GM12878 (cell line): ENCODE measurements around the gene SLC35E3. TPM values are rescaled to one million over a fixed set of nuclear protein-coding genes. Genes with fewer than 3 reads are reported as not detected.

ENCODE experiments used
- ATAC-seq: fragments of 200-7000 bp; cut with Tn5 transposase; 3 replicates; pipeline ENCODE4 v1.9.1; 2020; ENCODE audit warnings: mild to moderate bottlenecking, moderate library complexity
- BruUV-seq: library from RNA; stranded (reverse); fragments of 400-500 nt; replicated peaks from 2 replicates; lab custom pipeline; 2021; lab: Mats Ljungman, UMichigan
- CTCF ChIA-PET: fragments of 300-600 bp; sonication (Branson Sonifier 250); formaldehyde crosslinking; extraction: SDS; loops from one replicate; lab custom pipeline; 2021; ENCODE audit warnings: inconsistent platforms; lab: Yijun Ruan, JAX
- POLR2A ChIA-PET: fragments of 350-600 bp; formaldehyde crosslinking; extraction: SDS; loops from one replicate; lab custom pipeline; 2021; ENCODE audit warnings: inconsistent platforms; lab: Charles Lee
- RAD21 ChIA-PET: fragments of 300-600 bp; sonication (Branson Sonifier 250); formaldehyde crosslinking; loops from one replicate; lab custom pipeline; 2023; ENCODE audit warnings: antibody characterized with exemption; ENCODE audit not compliant: unreplicated experiment; lab: Charles Lee
- SMC1A ChIA-PET: fragments of 300-600 bp; sonication (Branson Sonifier 250); formaldehyde crosslinking; loops from one replicate; lab custom pipeline; 2023; ENCODE audit not compliant: unreplicated experiment, uncharacterized antibody; lab: Charles Lee
- DNase-seq: peaks from one replicate; pipeline ENCODE4 v3.0.0-alpha.2; 2011; ENCODE audit warnings: low read depth, low spot score
- FAIRE-seq: peaks from 3 replicates; lab custom pipeline; 2011; peaks lifted over from hg19 to GRCh38; lab: Jason Lieb, UNC
- H2AFZ ChIP-seq: 2 replicates; pipeline ENCODE4 v1.6.0; 2011; ENCODE audit warnings: low read depth, low read length, control low read depth; ENCODE audit not compliant: control insufficient read depth
- H3K27ac ChIP-seq: 2 replicates; pipeline ENCODE4 v1.5.1; 2011; ENCODE audit warnings: control low read depth; ENCODE audit not compliant: control insufficient read depth, insufficient read depth
- H3K27me3 ChIP-seq, 2 experiments: replicated peaks in 1 of 2; 2 replicates each; pipeline versions ENCODE4 v1.6.0 to v1.6.1; 2011; ENCODE audit warnings: low read length in 1 of 2; ENCODE audit not compliant: control insufficient read depth in 2 of 2, insufficient read depth in 2 of 2
- H3K36me3 ChIP-seq, 2 experiments: 2 replicates each; pipeline ENCODE4 v1.5.1; 2011; ENCODE audit warnings: low read length in 1 of 2; ENCODE audit not compliant: control insufficient read depth in 2 of 2, insufficient read depth in 2 of 2
- H3K4me1 ChIP-seq: 2 replicates; pipeline ENCODE4 v1.6.1; 2011; ENCODE audit warnings: mild to moderate bottlenecking, low read length, moderate library complexity, mixed read lengths; ENCODE audit not compliant: control insufficient read depth, insufficient read depth
- H3K4me2 ChIP-seq: 2 replicates; pipeline ENCODE4 v1.6.0; 2011; ENCODE audit warnings: control low read depth; ENCODE audit not compliant: control insufficient read depth, insufficient read depth
- H3K4me3 ChIP-seq: fragments of 200-600 bp; sonication (generic); 2 replicates; pipeline ENCODE4 v1.5.1; 2016
- H3K79me2 ChIP-seq: 2 replicates; pipeline ENCODE4 v1.6.0; 2011; ENCODE audit warnings: low read length; ENCODE audit not compliant: control insufficient read depth, insufficient read depth
- H3K9ac ChIP-seq: 2 replicates; pipeline ENCODE4 v1.8.0; 2011; ENCODE audit warnings: low read length, control low read depth, mixed read lengths; ENCODE audit not compliant: control insufficient read depth, insufficient read depth
- H3K9me3 ChIP-seq: replicated peaks from 3 replicates; pipeline ENCODE4 v1.5.1; 2011; ENCODE audit warnings: mild to moderate bottlenecking, low read length; ENCODE audit not compliant: control insufficient read depth, insufficient read depth
- H4K20me1 ChIP-seq: 2 replicates; pipeline ENCODE4 v1.6.0; 2011; ENCODE audit not compliant: control insufficient read depth, insufficient read depth
- EZH2 ChIP-seq: IDR thresholded peaks from 2 replicates; pipeline ENCODE4 v1.6.1; 2012; ENCODE audit warnings: low read depth, mild to moderate bottlenecking, control low read depth, inconsistent platforms, low read length, borderline replicate concordance; ENCODE audit not compliant: control insufficient read depth
- FOS ChIP-seq: IDR thresholded peaks from 3 replicates; pipeline ENCODE4 v1.6.1; 2011; ENCODE audit warnings: borderline replicate concordance; ENCODE audit not compliant: insufficient read length; ENCODE audit errors: extremely low read depth
- MAX ChIP-seq: IDR thresholded peaks from 2 replicates; pipeline ENCODE4 v1.6.1; 2012; ENCODE audit warnings: low read depth, low read length, improper control_type of control experiment
- MYC ChIP-seq: IDR thresholded peaks from 2 replicates; pipeline ENCODE4 v1.6.1; 2011; ENCODE audit warnings: mild to moderate bottlenecking, low read length, moderate library complexity, inconsistent platforms; ENCODE audit not compliant: insufficient read depth, insufficient replicate concordance, insufficient read length, severe bottlenecking
- PAX5 ChIP-seq: IDR thresholded peaks from 2 replicates; pipeline ENCODE4 v1.6.1; 2011; ENCODE audit warnings: low read depth, low read length, borderline replicate concordance
- PRDM15 ChIP-seq: fragments of 450-650 bp; formaldehyde crosslinking; IDR thresholded peaks from 2 replicates; pipeline ENCODE4 v1.4.0; 2020; ENCODE audit warnings: mild to moderate bottlenecking, moderate library complexity
- RAD51 ChIP-seq: fragments of 450-650 bp; IDR thresholded peaks from 2 replicates; pipeline ENCODE4 v1.6.1; 2016; ENCODE audit warnings: moderate library complexity, mild to moderate bottlenecking, inconsistent platforms
- SMAD1 ChIP-seq: fragments of 450-650 bp; IDR thresholded peaks from 2 replicates; pipeline ENCODE4 v1.6.1; 2018; ENCODE audit warnings: mild to moderate bottlenecking, low read depth; ENCODE audit not compliant: partially characterized antibody
- WRNIP1 ChIP-seq: IDR thresholded peaks from 2 replicates; pipeline ENCODE4 v1.6.1; 2011; ENCODE audit warnings: low read depth, low read length, improper control_type of control experiment, borderline replicate concordance
- ZNF207 ChIP-seq: fragments of 450-650 bp; IDR thresholded peaks from 2 replicates; pipeline ENCODE4 v1.6.1; 2014; ENCODE audit warnings: antibody characterized with exemption, mild to moderate bottlenecking, borderline replicate concordance
- WGBS: methylation state at CpG from one replicate; pipeline ENCODE4 v1.1.6; 2016; ENCODE audit warnings: low lambda C conversion rate; ENCODE audit not compliant: insufficient replicate concordance, insufficient coverage; ENCODE audit errors: missing lambda C conversion rate; 5-methylcytosine and 5-hydroxymethylcytosine counted together
- in situ Hi-C: fragments of 300-500 bp; cut with MboI; formaldehyde crosslinking; loops from 9 replicates; pipeline ENCODE4 v1.14.3; 2018; ENCODE audit warnings: mixed read lengths
- intact Hi-C: fragments of 100-400 bp; cut with micrococcal nuclease; formaldehyde crosslinking; loops from one replicate; pipeline ENCODE4 v1.14.2; 2022; ENCODE audit not compliant: unreplicated experiment
- polyA plus RNA-seq, 11 experiments: library from polyadenylated mRNA; depleted of rRNA in 4 of 11; unstranded in 6 of 11; stranded (reverse) in 5 of 11; fragments of >200 nt; fragmentation: Nextera tagmentation in 4 of 11; fragmentation: Illumina TruSeq in 1 of 11; extraction: Ambion mirVana in 4 of 11; extraction: Trizol in 1 of 11; gene quantifications; 1 replicate in 1 of 11; 2 replicates in 10 of 11; pipeline versions ENCODE4 v1.2.1 to v1.2.3, GENCODE V29; 2011 to 2016; ENCODE audit warnings: inconsistent platforms in 2 of 11, missing spikeins in 2 of 11, low read depth in 1 of 11
- total RNA-seq, 4 experiments: library from RNA; depleted of rRNA in 3 of 4; stranded (reverse); fragments of >200 nt in 3 of 4; fragmentation: Illumina TruSeq in 1 of 4; extraction: Trizol in 1 of 4; gene quantifications; 2 replicates each; pipeline versions ENCODE4 v1.2.1 to v1.2.3, GENCODE V29; 2013 to 2021
- TF ChIP-seq, protein P1 (sequence below): fragments of 450-650 bp; IDR thresholded peaks from 2 replicates; pipeline ENCODE4 v1.6.1; 2017; ENCODE audit warnings: mild to moderate bottlenecking, low read depth, inconsistent platforms; ENCODE audit not compliant: poor library complexity, severe bottlenecking
- TF ChIP-seq, protein P2 (sequence below): fragments of 150-350 bp; IDR thresholded peaks from 2 replicates; pipeline ENCODE4 v1.6.1; 2014; ENCODE audit warnings: mild to moderate bottlenecking, low read depth, low read length

The SLC35E3 gene
- total and polyA plus RNA-seq, 10 of the 15 experiments (the other 5 are each of a cell fraction or from before 2014, with no cell fraction given) = 3.6 to 19.8 (median 6.1) TPM

GRCh38 chr12:68793436-68793835 lies 47.5 kb downstream of the SLC35E3 start (continued):
- TF ChIP-seq MAX = no peak

GRCh38 chr12:68793975-68794652 lies 48.1 kb downstream of the SLC35E3 start:
- DNase-seq (no peak), ATAC-seq (no peak), FAIRE-seq (no peak)
- Histone ChIP-seq H3K9ac (no peak overlapping the region), H3K27ac (no peak overlapping the region), H3K4me1 (no peaks in the 10 kb centered on the region), H3K4me3 (no peak overlapping the region), H4K20me1 (no peaks in the 10 kb centered on the region), H3K9me3 (no peaks in the 10 kb centered on the region; the same call in 2 of the 3 replicates), H2AFZ (no peak overlapping the region), H3K27me3 (no peaks in the 10 kb centered on the region), H3K36me3 (no peaks in the 10 kb centered on the region), H3K4me2 (no peak overlapping the region), H3K79me2 (no peaks in the 10 kb centered on the region)
- BruUV-seq = no TSS peak
- ChIA-PET CTCF (interaction anchor here (1.1 to 1.6 kb wide), 2 partner anchors 13 to 473 kb away, joined by 3 to 5 read pairs; no protein-coding TSS in a partner anchor), POLR2A (interaction anchor here (1.0 kb wide), 1 partner anchor 58 kb away, joined by 3 read pairs; no protein-coding TSS in a partner anchor), RAD21 (no interaction called here), SMC1A (interaction anchor here (0.8 to 1.2 kb wide), 3 partner anchors 11 to 107 kb away, joined by 3 read pairs; partner anchors contain the start of gene NUP107)
- intact Hi-C loops (no loop called here), in situ Hi-C loops (no loop called here)
- WGBS = 96% methylated on average over 4 of the region's 4 CpGs
- no peak for TF ChIP-seq PRDM15 (CRISPR knock-in tag)
- no peak for TF ChIP-seq ZNF207
- TF ChIP-seq, protein P1, sequence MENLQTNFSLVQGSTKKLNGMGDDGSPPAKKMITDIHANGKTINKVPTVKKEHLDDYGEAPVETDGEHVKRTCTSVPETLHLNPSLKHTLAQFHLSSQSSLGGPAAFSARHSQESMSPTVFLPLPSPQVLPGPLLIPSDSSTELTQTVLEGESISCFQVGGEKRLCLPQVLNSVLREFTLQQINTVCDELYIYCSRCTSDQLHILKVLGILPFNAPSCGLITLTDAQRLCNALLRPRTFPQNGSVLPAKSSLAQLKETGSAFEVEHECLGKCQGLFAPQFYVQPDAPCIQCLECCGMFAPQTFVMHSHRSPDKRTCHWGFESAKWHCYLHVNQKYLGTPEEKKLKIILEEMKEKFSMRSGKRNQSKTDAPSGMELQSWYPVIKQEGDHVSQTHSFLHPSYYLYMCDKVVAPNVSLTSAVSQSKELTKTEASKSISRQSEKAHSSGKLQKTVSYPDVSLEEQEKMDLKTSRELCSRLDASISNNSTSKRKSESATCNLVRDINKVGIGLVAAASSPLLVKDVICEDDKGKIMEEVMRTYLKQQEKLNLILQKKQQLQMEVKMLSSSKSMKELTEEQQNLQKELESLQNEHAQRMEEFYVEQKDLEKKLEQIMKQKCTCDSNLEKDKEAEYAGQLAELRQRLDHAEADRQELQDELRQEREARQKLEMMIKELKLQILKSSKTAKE = no peak
- no peak for TF ChIP-seq WRNIP1
- TF ChIP-seq PAX5 = no peak
- no peak for TF ChIP-seq MYC
- no peak for TF ChIP-seq EZH2
- TF ChIP-seq SMAD1 = no peak
- TF ChIP-seq FOS = no peak
- no peak for TF ChIP-seq RAD51
- TF ChIP-seq, protein P2, sequence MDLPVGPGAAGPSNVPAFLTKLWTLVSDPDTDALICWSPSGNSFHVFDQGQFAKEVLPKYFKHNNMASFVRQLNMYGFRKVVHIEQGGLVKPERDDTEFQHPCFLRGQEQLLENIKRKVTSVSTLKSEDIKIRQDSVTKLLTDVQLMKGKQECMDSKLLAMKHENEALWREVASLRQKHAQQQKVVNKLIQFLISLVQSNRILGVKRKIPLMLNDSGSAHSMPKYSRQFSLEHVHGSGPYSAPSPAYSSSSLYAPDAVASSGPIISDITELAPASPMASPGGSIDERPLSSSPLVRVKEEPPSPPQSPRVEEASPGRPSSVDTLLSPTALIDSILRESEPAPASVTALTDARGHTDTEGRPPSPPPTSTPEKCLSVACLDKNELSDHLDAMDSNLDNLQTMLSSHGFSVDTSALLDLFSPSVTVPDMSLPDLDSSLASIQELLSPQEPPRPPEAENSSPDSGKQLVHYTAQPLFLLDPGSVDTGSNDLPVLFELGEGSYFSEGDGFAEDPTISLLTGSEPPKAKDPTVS = no peak
